ENCODE data around the gene SLC25A43. TPM values are rescaled to one million over a fixed set of nuclear protein-coding genes. Genes with fewer than 3 reads are reported as not detected.

SLC25A43 gene
- total and polyA plus RNA-seq, 9 of the 15 experiments (the other 6 are each of a cell fraction or from before 2014, with no cell fraction given) = 1.3 to 8.4 (median 4.0) TPM

- FAIRE-seq (no peak), DNase-seq (ENCODE audit: extremely low read depth in 1 of 4, low spot score in 3 of 4) (no peak), ATAC-seq (no peak)
- Histone ChIP-seq H2AFZ (ENCODE audit: low read depth, low read length) (no peak overlapping the region), H3K4me2 (ENCODE audit: insufficient read depth, low read length) (no peak overlapping the region), H3K4me1 (replicated peaks in 1 of 2; ENCODE audit: control insufficient read depth in 2 of 2, insufficient read depth in 2 of 2, low read length in 2 of 2) (peaks cover 4% of the 10 kb centered on the region in 2 experiments; a peak in 2 of 5 replicates), H3K9me3 (replicated peaks; ENCODE audit: control insufficient read depth, insufficient read depth, low read depth, low read length) (no peaks in the 10 kb centered on the region), H3K9me1 (ENCODE audit: control insufficient read depth, insufficient read depth, low read length) (no peaks in the 10 kb centered on the region), H4K20me1 (replicated peaks; ENCODE audit: control insufficient read depth, insufficient read depth, low read length) (peaks cover 9% of the 10 kb centered on the region; the same call in 1 of the 2 replicates), H3K27me3 (ENCODE audit: control insufficient read depth in 2 of 2, insufficient read depth in 2 of 2, low read length in 2 of 2) (no peaks in the 10 kb centered on the region), H3K9ac (ENCODE audit: insufficient read depth in 1 of 2, low read depth in 2 of 2, low read length in 2 of 2) (no peak overlapping the region), H3K36me3 (ENCODE audit: control insufficient read depth, insufficient read depth, low read length) (no peaks in the 10 kb centered on the region), H3K27ac (ENCODE audit: extremely low read depth, low read depth, low read length) (no peak overlapping the region), H3K79me2 (ENCODE audit: control insufficient read depth, insufficient read depth, low read length) (no peaks in the 10 kb centered on the region), H3K4me3 (no peak overlapping the region)
- in situ Hi-C loops (cut with MboI) = no loop called here
- POLR2A ChIA-PET = no interaction called here
- CTCF ChIA-PET (ENCODE audit: low intra/inter-chr PET ratio) = no interaction called here
- TF ChIP-seq, protein P1, sequence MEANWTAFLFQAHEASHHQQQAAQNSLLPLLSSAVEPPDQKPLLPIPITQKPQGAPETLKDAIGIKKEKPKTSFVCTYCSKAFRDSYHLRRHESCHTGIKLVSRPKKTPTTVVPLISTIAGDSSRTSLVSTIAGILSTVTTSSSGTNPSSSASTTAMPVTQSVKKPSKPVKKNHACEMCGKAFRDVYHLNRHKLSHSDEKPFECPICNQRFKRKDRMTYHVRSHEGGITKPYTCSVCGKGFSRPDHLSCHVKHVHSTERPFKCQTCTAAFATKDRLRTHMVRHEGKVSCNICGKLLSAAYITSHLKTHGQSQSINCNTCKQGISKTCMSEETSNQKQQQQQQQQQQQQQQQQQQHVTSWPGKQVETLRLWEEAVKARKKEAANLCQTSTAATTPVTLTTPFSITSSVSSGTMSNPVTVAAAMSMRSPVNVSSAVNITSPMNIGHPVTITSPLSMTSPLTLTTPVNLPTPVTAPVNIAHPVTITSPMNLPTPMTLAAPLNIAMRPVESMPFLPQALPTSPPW (CRISPR knock-in tag; IDR thresholded peaks at IDR 0.05) = no peak
- no peak for TF ChIP-seq ZNF740 (CRISPR knock-in tag; IDR thresholded peaks at IDR 0.05)
- no peak for TF ChIP-seq ZNF740 (tag; IDR thresholded peaks at IDR 0.05)
- TF ChIP-seq, protein P2, sequence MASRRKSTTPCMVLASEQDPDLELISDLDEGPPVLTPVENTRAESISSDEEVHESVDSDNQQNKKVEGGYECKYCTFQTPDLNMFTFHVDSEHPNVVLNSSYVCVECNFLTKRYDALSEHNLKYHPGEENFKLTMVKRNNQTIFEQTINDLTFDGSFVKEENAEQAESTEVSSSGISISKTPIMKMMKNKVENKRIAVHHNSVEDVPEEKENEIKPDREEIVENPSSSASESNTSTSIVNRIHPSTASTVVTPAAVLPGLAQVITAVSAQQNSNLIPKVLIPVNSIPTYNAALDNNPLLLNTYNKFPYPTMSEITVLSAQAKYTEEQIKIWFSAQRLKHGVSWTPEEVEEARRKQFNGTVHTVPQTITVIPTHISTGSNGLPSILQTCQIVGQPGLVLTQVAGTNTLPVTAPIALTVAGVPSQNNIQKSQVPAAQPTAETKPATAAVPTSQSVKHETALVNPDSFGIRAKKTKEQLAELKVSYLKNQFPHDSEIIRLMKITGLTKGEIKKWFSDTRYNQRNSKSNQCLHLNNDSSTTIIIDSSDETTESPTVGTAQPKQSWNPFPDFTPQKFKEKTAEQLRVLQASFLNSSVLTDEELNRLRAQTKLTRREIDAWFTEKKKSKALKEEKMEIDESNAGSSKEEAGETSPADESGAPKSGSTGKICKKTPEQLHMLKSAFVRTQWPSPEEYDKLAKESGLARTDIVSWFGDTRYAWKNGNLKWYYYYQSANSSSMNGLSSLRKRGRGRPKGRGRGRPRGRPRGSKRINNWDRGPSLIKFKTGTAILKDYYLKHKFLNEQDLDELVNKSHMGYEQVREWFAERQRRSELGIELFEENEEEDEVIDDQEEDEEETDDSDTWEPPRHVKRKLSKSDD (conservative IDR thresholded peaks at IDR 0.05; ENCODE audit: low read length) = no peak
- no peak for TF ChIP-seq KDM4B (IDR thresholded peaks at IDR 0.05; ENCODE audit: borderline replicate concordance in 2 of 2, low read depth in 1 of 2)
- no peak for TF ChIP-seq BACH1 (tag; IDR thresholded peaks at IDR 0.05)
- TF ChIP-seq CAMTA2 (CRISPR knock-in tag; conservative IDR thresholded peaks at IDR 0.05) = no peak
- TF ChIP-seq HDAC6 (IDR thresholded peaks at IDR 0.05; ENCODE audit: low read depth, low read length) = no peak
- TF ChIP-seq MTA1 (IDR thresholded peaks at IDR 0.05; ENCODE audit: borderline replicate concordance) = no peak
- no peak for TF ChIP-seq ZFX (CRISPR knock-in tag; IDR thresholded peaks at IDR 0.05)
- WGBS (ENCODE audit: insufficient coverage, low coverage, missing lambda C conversion rate) = 73% methylated on average over 5 of the region's 7 CpGs
- BruUV-seq (replicated peaks) = no TSS peak
- intact Hi-C loops (cut with micrococcal nuclease) = no loop called here
Measured at GRCh38 chrX:119421016-119421705, 22.0 kb downstream of the SLC25A43 start.
